ENCODE measurements around the gene BMERB1.

The BMERB1 gene

DNA sequence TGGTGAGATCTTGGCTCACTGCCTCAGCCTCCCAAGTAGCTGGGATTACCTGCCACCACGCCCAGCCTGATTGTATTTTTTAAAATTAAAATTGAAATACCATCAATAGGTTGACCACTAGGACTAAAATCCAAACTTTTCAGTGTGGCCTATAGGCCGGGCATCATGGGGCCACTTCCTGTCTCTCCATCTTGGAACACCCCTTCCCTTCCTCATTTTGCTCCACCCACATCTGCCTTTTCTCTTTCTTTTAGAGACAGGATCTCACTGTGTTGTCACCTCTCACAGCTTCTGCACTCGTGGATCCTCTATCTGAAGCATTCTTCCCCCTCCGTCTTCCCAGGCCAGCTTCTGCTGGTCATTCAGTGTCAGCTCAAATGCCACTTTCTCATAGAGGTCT is 57.0 kb downstream of the BMERB1 start:
- intact Hi-C loops (cut with DNase I): no loop called here
- DNase-seq: no peak

DNA sequence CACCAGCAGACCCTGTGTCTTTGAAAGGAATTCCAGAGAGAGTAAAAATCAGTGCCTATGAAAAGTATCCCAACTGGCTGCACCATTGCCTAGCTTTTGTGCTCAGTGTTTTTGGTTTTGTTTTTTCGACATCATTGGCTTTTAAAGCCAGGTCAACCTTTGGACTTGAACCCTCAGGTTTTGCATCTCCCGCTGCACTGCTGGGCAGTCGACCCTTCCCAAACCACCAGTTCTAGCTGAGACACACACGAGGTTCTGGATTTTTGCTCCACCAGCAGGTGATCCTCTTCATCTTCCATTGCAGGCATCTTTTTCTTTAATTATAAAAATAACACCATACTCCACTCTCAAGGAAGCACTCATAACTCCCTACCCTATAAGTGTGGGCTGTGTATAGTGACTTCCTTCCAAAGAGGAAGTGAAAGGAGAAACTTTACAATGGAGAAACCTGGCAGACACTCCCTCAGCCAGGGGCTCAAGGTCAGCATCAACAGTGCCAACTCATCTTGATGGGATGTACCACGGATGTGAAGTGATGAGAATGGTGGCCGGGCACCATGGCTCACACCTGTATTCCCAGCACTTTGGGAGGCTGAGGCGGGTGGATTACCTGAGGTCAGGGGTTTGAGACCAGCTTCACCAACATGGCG is 57.8 kb downstream of the BMERB1 start:
- DNase-seq: peak in 1 of 10 donors; percentile 52
- intact Hi-C loops (cut with DNase I): no loop called here

DNA sequence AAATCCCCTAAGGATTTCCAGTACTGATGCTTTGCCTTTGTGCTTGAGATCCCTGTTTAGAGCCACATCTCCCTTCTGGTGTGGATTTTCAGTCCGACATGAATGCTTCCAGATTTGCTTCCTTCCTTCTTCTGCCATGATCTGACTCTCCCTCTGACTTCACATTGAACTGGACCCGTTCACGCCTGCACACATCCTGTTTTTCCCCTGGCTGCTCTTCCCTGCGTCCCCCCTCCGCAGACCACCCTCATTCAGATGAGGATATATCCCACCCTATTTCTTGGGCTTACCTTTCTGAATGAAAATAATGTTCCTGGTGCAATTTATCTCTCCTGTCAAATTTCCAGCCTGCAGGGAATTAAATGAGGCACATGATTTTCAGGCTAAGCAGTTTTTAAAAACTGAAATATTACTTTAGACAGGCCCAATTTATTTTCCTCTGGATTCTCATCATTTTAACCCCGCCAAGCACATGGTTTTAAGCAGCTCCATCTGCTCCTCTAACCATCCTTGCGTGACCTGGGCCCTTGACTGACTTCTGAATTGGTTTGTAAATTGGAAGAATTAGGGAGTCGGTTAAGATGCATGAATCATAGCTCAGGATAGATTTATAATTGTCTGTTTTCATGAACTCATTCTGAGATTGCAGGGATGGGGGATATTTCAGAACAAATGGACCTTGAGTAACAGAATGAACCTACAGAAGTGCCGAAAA is 59.2 kb downstream of the BMERB1 start:
- intact Hi-C loops (cut with DNase I): no loop called here
- DNase-seq: peak in 1 of 10 donors; percentile 28

DNA sequence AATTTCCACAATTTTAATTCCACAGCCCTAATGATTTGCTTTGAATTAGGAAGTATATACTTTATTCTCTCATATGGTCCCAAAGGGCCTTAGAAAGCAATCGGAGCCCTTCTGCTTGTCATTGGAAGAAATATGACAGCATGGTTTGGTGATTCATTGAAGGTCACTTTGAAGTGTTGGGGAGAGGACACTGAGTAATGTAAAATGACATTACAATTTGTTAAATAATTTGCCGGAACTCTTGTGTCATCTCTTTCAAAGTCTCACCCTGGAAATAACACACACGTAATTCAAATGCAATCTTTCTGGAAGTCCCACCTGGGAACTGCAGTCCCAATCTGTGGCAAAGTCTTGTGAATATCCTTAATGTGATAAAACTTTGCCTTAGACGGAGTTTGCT is 59.8 kb downstream of the BMERB1 start:
- no peak for DNase-seq
- intact Hi-C loops (cut with DNase I): no loop called here

DNA sequence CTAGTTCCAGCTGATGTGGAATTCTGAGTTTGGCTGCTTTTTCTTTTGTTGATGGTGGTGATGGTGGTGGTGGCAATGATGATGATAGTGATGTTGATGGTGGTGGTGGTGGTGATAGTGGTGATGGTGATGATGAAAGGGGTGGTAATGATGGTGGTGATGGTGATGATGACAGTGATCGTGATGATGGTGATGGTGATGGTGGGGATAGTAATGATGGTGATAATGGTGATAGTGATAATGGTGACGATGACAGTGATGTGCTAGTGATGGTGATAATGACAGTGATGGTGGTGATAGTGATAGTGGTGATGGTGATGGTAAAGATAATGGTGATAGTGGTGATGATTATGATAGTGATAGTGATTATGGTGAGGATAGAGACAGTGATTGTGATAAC is 61.5 kb downstream of the BMERB1 start:
- intact Hi-C loops (cut with DNase I): no loop called here
- no peak for DNase-seq

DNA sequence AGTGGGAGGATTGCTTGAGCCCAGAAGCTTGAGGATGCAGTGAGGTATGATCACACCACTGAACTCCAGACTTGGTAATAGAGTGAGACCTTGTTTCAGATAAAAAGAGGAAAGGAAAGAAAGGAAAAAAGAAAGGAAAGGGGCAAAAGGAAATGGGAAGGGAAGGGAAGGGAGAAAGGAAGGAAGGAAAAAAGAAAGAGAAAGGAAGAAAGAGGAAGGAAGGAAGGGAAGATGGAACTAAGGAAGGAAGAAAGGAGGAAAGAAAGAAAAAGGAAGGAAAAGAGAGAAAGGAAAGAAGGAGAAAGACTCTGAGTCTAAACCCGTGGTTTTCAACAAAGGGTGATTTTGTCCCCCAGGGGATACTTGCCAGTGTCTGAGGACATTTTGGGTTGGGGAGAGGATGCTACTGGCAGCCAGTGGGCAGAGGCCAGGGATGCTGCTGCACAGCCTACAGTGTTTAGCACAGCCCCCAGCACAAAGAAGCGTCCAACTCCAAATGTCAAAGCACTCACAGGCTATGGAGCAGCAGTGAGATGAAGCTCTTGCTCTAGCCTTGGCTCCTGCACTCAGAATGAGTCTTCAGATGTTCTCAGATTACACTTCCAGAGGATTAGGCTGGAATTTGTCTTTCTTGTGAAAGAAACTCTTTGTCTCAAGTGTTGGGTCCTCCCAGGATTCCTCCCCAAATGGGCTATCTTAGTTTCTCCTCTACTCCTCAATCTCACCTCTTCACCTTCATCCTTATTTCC is 64.2 kb downstream of the BMERB1 start:
- DNase-seq: peak in 1 of 10 donors; percentile 36
- intact Hi-C loops (cut with DNase I): no loop called here

DNA sequence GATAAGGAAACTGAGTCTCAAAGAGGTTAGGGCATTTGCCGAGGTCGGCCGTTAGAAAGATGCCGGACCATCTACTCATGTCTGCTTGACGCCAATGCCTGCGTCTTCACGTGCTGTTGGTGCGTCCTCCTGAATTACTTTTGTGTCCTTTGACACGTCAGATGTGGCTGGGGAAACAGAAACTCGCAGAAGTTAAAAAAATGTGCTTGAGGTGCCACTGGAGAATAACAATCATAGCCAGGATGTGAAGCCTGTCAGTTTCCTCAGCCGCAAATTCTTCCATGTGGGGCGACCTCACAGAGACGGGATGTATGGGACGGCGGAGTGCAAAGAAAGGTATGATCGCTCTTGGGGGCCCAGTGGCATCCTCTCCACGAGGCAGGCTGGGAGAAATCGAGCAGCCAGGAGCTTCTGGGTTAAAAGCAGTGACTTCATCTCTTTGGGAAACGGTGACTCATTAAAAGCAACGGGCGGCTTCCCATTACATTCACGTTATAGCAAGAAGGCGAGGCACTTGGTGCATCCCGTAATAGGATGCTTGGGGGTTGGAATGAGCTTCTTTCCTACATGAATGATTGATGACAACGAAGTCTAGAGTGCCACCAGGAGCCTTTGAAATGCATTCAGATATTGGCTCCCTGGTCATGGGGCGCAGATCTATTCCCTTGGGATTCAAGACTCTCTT is 67.8 kb downstream of the BMERB1 start:
- intact Hi-C loops (cut with DNase I): no loop called here
- no peak for DNase-seq

DNA sequence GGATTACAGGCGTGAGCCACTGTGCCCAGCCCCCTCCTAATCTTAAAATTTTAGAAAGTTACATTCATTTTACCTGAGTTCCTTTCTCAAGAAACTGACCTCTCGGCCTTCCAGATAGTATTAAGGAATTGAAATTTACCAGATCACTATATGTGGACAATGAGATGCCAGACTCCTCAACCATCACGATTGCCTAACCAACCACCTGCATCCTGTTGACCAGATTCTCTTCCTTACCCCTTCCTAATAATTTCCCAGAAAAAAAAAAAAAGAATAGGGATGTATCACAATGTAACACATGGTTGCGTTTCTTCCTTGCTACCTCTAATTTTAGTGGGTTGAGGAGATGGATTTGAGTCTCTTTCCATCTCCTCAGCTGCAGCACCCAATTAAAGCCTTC is 72.1 kb downstream of the BMERB1 start:
- DNase-seq: no peak
- intact Hi-C loops (cut with DNase I): no loop called here

DNA sequence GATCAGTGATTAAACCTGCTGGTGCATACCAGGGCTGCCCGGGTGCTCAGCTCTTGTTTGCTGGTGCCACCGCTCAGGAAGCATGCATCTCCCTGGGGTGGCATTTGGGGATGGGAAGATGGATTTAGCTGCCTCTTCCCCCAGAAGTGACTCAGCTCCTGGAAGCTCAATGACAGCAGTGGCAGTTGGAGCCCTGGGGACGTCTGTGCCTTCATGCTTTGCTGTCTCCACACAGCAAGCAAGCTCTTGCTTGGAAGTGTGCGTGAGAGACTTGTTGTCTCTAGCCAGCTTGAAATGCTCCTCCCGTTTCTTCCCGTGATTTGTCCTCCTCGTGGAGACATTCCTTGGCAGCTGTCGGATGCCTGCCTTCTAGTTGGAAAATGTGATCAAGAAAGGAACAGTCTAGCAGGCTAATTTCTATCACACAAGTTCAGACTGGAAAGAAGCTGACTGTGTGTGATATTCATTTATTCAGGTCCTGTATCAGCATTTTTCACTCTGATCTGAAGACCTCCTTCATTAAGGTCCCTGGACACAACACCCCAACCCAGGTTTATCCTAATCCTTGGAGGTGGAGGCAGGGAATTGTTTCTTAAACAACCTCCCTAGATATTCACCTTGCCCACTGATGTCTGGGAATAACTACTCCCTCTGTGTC is 73.0 kb downstream of the BMERB1 start:
- intact Hi-C loops (cut with DNase I): no loop called here
- peak in 8 of 10 donors; percentile 42 to 95 (median 72) for DNase-seq

DNA sequence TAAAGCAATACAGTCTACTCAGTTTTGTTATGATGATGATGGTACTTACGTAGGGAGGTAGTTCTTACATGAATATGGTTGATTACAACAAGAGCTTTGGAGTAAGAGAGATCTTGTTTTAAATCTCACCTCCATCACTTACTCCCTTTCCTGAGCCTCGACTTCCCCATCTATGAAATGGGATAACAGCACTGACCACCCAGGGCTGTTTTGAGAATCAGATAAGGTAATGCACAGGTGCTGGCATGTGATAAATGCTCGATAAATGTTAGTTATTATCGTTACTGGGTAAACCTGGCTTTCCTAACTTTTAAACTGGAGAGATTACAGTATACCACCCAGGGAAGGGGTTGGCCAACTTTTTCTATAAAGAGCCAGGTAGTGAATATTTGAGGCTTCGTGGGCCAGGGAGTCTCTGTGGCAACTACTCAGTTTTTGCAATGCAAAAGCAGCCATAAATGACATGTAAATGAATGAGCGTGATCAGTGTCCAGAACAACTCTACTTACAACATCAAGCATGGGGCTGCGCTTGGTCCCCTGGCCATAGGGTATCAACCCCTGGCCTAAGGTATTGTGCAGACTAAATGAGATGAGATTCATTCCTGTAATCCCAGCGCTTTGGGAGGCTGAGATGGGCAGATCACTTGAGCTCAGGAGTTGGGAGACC is 73.7 kb downstream of the BMERB1 start:
- DNase-seq: no peak
- intact Hi-C loops (cut with DNase I): no loop called here

DNA sequence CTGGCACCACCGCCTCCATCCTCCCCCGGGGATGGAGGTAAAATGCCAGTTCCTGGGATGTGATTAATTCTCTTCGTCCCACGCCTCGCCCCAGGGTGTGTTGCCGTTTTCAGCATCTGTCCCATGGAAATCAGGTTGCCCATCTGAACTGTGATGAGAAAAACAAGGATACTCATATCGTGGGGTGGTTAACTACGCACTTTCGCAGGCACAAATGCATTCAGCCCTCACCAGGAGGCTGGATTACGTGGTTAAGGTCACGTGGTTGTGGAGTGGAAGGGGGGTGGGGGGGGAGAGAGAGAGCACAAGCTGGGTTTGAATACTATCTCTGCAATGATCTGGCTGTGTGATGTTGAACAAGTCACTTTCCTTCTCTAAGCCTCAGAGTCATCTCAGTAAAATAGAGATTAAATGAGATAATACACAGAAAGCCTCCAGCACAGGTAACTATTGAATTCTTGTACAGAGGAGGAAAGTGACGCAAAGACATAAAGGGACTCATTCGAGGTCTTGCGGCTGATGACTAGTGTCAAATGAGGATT is 74.7 kb downstream of the BMERB1 start:
- peak in 8 of 10 donors; percentile 28 to 88 (median 50) for DNase-seq
- intact Hi-C loops (cut with DNase I): no loop called here

DNA sequence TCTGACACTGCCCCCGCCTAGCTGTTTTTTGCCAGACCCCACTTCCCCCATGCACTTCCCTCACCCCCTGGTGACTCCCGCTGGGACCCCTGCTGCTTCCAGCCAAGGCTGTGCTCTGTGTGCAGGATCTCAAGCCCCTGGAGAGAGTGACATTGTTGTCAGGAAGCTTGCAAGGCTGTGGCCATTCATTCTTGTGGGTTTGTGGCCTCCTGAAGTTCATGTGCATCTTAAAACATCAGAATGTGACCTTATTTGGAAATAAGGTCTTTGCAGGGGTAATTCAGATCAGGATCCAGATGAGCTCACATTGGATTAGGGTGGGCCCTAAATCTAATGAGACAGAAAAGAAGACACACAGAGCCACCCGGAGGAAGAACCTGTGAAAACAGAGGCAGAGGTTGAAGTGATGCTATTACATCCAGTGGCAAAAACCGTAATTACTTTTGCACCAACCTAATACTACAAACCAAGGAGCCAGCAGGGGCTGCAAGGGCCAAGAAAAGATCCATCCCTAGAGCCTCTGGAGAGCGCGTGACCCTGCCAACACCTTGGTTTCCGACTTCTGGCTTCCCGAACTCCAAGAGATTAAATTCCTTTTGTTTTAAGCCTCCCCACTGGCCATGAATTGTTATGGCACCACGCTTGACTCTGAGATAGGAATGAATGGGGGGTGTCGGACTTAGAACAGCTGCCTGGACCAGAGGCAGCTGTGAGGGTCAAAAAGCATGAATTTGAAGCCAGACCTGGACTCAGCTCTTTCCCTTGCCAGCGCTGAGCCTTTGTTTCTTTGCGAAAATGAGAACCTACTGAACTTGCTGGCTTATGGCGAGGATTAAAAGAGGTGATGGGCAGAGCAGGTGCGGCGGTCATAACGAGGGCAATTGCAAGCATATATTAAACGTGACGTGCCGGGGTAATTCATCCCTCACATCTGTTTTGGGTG is 75.5 kb downstream of the BMERB1 start:
- intact Hi-C loops (cut with DNase I): no loop called here
- DNase-seq: no peak

DNA sequence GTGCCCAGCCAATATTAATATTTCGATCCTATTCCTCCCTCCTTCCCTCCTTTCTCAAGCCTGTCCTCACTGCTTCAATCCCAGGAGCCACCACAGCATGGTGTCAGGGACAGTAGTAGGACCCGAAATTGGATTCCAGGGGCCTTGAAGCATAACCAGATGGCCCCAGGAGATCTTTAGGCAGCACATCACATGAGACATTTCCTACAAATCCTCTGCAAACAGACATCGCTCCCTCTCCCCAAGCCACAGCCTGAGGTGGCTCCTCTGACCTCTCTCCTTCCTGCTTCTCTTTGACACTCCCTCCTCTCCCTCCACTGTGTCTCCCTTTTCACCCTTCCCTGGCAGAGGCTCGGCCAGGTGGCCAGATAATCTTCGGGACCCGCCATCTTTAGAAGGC is 76.6 kb downstream of the BMERB1 start:
- no peak for DNase-seq
- intact Hi-C loops (cut with DNase I): no loop called here

DNA sequence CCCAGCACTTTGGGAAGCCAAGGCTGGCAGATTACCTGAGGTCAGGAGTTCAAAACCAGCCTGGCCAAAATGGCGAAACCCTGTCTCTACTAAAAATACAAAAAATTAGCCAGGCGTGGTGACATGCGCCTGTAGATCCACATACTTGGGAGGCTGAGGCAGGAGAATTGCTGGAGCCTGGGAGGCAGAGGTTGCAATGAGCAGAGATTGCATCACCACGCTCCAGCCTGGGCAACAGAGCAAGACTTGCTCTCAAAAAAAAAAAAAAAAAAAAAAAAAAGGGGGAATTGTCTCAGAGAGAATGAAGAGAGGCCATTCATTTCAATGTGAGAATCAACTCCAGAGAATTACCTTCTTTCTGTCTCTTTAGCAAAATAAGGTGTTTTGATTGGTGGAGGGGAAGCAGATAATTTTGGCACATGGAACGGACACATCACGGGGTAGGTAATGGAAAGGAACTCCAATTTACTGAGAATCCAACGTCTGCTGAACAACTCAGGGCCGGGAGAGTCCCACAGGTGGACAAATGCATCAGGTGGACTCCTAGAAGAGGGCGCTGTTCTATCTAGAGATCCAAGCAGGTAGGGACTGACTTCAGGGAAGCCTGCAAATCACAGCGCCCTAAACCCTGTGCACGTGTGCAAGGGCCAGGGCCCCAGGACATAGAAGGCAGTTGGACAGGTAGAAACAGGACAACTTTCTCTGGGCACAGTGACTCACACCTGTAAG is 77.5 kb downstream of the BMERB1 start:
- intact Hi-C loops (cut with DNase I): no loop called here
- DNase-seq: no peak

DNA sequence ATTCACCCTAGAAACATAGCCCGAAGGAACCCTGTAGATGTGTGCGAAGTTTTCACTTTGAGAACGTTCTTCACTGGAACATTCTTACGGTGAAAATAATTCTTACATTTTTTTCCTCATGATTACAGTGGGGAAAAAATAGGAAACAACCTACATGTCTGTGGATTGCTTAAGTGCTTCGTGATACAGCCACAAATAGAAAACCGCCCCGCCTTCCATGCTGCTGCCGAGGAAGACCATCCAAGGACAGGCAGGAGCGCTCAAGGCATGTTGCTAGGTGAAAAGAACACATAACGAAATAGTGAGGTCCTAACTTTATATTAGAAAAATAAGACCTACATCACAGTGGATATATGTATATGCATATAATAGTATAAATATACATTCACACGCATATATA is 78.8 kb downstream of the BMERB1 start:
- peak in 5 of 10 donors; percentile 32 to 90 (median 60) for DNase-seq
- intact Hi-C loops (cut with DNase I): no loop called here

DNA sequence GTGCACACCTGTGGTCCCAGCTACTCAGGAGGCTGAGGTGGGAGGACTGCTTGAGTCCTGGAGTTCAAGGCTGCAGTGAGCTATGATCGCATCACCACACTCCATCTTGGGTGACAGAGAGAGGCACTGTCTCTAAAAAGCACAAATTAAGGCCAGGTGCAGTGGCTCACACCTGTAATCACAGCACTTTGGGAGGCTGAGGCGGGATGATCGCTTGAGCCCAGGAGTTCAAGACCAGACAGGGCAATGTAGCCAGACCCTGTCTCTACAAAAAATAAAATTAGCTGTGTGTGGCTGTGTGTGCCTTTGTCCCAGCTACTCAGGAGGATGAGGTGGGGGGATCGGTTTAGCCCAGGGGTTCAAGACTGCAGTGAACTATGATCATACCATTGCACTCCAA is 81.6 kb downstream of the BMERB1 start:
- DNase-seq: no peak
- intact Hi-C loops (cut with DNase I): no loop called here

DNA sequence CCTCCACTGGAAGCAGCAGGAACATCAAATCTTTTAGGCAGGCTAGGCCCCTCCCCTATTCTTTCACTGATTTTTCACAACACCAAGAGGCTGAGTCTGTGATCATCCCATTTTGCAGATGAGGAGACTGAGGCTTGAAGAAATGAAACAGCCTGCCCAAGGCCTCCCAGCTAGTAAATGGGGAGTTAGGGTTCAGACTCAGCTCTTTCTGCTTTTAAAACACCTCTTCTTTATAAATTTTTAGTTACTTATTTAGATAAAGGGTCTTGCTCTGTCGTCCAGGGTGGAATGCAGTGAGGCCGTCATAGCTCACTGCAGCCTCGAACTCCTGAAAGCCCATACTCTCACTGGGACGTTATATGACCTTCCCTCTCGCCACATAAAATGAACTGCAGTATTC is 82.2 kb downstream of the BMERB1 start:
- intact Hi-C loops (cut with DNase I): no loop called here
- peak in 1 of 10 donors; percentile 14 for DNase-seq
